Activated CD4-positive, CD25-positive, alpha-beta regulatory T cell (primary cell): ENCODE data around the gene FBXL2.
"Not testable (repeated sequence)": the region's sequence is repeated elsewhere in the genome, so short reads cannot be mapped to it uniquely, and the experiment has no call there.

ENCODE experiments used
- DNase-seq, 4 experiments: peaks; one replicate each; lab custom pipeline; 2025; lab: John Stamatoyannopoulos, UW

Gene FBXL2

GRCh38 chr3:33385423-33385822, 108.2 kb downstream of the FBXL2 start:
- peak; percentile 1 to 36 (median 8) for DNase-seq

- DNase-seq: no peak
These were observed 109.4 kb downstream of the FBXL2 start for GRCh38 chr3:33386631-33387030.

- DNase-seq: no peak
These were observed 111.3 kb downstream of the FBXL2 start for GRCh38 chr3:33388374-33389100.

DNA sequence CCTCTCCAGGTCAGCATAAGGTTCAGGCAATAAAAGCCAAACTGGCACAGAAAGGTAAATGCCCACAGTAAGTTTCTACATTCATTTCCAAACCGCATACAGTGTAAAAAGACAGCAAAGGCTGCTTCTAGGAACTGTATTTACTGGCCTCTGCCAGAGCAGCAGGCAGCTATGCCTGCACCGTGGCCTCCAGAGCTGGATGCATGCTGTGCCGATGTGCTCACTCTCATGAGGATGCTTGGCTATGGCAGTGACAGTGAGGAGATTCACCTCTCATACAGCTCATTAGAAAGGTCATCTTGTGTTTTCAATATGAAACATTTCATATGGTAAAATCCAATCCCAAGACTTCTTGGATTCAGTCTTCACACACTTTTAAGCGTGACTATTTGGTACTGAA, 112.7 kb downstream of the FBXL2 start:
- no peak for DNase-seq

GRCh38 chr3:33391255-33391995, 114.2 kb downstream of the FBXL2 start:
- DNase-seq: no peak

- DNase-seq: no peak
These were observed 114.9 kb downstream of the FBXL2 start for GRCh38 chr3:33392144-33392543.

GRCh38 chr3:33392703-33393125, 115.5 kb downstream of the FBXL2 start:
- no peak for DNase-seq

- no peak for DNase-seq
These were observed 117.3 kb downstream of the FBXL2 start for GRCh38 chr3:33394403-33395054.

DNA sequence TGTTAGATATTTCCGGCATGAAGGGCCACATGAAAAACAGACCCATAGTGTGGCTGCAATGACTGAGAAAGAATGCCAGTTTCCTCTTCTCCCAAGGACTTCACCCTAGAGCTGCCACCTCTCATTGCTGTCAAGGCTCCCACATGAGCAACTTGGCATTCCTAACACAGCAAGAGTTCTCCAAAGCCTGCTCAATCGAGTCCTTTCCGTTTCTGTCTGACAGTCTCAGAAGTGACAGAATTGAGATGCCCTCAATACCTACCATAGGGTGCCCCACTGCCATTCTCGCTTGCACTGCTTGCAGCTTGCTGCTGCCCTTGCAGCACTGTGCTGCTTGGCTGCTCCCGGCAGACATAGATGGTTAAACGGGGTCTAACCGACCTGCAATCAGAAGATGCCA, 118.7 kb downstream of the FBXL2 start:
- no peak for DNase-seq

- DNase-seq: no peak
These were observed 121.2 kb downstream of the FBXL2 start for GRCh38 chr3:33398410-33398809.

GRCh38 chr3:33401781-33402180, 124.5 kb downstream of the FBXL2 start:
- no peak for DNase-seq

- DNase-seq: no peak
These were observed 125.7 kb downstream of the FBXL2 start for GRCh38 chr3:33402936-33403335.

DNA sequence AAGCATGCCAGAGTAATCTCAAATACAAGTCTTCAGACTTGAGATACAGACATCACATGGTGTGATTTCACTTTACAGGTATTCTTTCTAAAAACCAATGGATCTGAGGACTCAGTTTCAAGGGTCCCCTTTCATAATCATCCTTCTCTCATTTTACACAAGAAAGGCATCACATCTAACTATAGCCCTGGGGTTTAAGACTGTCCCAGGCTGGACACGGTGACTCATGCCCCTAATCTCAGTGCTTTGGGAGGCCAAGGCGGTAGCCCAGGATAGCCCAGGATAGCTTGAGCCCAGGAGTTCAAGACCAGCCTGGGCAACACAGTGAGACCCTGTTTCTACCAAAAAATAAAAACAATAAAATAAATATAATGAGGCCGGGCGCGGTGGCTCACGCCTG, 126.5 kb downstream of the FBXL2 start:
- DNase-seq: no peak

DNA sequence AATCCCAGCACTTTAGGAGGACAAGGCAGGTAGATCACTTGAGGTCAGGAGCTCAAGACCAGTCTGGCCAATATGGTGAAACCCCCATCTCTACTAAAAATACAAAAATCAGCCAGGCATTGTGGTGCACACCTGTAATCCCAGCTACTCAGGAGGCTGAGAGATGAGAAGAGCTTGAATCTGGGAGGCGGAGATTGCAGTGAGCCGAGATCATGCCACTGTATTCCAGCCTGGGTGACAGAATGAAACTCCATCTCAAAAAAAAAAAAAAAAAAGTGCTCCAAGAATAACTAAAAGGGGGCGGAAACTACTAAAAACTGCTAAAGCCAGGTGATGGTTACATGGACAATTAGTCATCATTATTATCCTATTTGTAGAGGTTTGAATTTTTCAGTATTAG, 133.6 kb downstream of the FBXL2 start:
- DNase-seq: not testable (repeated sequence)

DNA sequence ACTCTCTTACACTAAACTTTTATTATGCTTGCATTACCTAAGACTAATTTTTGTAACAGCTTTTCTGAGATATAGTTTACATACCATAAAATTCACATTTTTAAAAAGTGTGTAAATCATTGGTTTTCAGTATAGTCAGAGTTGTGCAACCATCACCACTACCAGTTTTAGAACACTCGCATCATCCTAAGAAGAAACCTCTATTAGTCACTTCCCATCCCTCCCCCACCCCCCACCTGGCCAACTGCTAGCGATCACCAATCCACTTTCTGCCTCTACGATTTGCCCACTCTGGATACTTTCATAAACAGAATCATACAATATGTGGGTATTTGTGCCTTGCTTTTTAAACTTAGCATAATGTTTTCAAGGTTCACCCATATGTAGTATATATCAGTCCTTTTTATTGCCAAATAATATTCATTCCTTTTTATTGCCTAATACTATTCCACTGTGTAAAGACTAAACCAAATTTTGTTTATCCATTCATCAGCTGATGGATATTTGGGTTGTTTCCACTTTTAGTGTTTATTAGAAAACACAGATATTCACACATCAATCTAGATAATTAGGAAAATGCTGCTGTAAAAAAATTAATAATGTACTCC, 139.9 kb downstream of the FBXL2 start:
- no peak for DNase-seq

- DNase-seq: no peak
These were observed 142.7 kb downstream of the FBXL2 start for GRCh38 chr3:33419948-33420347.

DNA sequence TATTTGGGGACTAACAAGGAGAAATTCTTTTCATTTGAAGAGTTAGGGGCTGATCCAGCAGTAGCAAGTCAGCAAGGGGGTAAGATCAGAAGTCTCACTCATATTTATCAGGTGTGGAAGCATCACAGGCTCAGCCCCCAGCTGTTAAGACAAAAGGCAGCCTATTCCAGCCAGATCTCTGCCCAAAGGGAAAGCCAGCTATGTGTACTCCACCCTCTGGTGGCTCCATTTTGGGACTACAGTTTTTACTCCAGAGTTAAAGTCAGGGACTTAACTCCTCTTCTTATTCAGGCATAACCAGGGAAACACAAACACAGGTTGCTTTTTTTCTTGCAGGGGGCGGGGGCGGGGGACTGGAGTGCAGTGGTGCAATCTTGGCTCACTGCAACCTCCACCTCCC, 143.7 kb downstream of the FBXL2 start:
- DNase-seq: no peak

- no peak for DNase-seq
These were observed 147.6 kb downstream of the FBXL2 start for GRCh38 chr3:33424606-33425452.

- DNase-seq: no peak
These were observed 148.2 kb downstream of the FBXL2 start for GRCh38 chr3:33425453-33425852.

DNA sequence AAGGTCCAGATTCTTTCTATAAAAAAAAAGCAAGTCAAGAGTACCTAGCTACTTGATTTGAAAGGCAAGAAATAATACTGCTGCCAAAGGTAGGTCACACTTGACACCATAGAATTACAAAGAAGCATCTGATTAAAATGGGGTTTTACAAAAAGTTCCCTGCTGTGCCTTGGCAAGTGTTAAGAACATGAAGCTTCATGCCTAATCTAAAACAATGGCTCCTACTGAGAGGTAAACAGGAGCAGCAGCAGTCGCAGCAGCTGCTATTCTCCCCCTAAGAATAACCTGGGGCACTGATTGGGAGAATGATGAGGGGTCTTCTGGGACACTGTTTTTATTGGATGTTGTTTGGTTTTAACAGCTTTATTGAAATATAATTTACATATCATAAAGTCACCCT, 148.8 kb downstream of the FBXL2 start:
- no peak for DNase-seq

DNA sequence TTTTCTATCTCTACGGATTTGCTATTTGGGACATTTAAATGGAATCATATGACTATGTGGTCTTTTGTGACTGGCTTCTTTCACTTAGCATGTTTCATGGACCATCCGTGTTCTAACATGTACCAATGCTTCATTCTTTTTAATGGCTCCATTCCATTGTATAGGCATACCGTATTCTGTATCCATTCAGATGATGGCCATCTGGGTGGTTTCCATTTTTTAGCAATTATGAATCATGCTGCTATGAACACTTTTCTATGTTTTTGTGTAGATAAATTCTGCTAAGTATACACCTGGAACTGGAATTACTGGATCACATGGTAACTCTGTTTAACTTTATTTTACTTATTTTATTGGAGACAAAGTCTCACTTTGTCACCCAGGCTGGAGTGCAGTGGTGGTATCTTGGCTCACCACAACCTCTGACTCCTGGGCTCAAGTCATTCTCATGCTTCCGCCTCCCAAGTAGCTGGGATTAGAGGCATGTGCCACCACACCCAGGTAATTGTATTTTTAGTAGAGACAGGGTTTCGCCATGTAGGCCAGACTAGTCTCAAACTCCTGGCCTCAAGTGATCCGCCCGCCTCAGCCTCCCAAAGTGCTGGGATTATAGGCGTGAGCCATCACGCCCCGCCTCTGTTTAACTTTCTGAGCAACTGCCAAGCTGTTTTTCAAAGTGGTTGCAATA, 149.5 kb downstream of the FBXL2 start:
- DNase-seq: no peak
